Brain pericyte (primary cell): Measurements from ENCODE around the gene CDH23.

Source experiments
- DNase-seq: peaks from one replicate; pipeline ENCODE4 v3.0.0-alpha.2; 2012; ENCODE audit warnings: low read depth, low spot score

Gene CDH23

DNA sequence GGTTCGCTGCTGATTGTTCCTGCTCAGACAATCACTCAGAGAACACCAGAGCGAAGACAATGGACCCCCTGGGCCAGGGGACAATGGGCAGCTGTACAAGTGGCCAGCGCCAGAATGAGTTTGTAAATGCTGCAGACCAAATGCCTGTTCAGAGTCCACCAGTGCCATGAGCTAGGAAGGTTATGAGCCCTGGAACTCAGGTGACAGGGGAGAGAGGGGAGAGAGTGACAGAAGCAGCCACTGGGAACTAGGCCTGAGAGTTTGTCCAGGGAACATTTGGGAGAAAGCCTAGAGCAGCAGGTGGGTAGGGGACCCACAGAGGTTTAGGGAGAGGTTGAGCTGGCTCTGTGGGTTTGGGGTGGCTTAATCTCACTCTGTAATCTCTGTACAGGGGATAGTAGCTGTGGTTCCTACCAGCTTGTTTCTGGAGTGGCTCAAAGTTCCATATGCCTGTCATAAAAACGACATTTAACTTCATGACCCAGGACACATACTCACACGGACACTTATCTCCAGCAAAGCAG, 262.5 kb downstream of the CDH23 start:
- DNase-seq: no peak

- DNase-seq: no peak
These were observed 263.0 kb downstream of the CDH23 start for GRCh38 chr10:71659737-71660136.

- no peak for DNase-seq
These were observed 263.6 kb downstream of the CDH23 start for GRCh38 chr10:71660313-71660712.

- DNase-seq: no peak
These were observed 264.4 kb downstream of the CDH23 start for GRCh38 chr10:71661060-71661622.

DNA sequence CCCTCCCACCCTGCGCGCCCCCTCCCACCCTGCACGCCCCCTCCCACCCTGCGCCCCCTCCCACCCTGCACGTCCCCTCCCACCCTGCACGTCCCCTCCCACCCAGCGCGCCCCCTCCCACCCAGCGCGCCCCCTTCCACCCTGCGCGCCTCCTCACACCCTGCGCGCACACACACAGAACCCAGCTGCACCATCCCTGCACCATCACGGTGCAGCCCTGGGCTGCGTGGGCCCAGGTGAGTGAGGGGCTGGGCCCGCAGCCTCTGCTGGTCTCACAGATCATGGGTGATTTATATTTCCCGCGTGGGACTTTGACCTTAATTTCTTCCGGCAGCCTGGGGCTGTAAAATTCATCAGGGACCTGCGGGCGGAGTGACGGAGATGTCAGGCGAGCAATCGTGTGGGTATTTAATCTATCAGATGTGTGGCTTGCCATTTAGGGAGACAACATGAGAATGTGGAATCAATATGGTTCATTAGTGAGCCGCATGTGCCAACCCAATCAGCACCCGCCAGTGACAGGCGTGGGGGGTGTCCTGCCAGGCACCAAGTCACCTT, 265.1 kb downstream of the CDH23 start:
- no peak for DNase-seq

DNA sequence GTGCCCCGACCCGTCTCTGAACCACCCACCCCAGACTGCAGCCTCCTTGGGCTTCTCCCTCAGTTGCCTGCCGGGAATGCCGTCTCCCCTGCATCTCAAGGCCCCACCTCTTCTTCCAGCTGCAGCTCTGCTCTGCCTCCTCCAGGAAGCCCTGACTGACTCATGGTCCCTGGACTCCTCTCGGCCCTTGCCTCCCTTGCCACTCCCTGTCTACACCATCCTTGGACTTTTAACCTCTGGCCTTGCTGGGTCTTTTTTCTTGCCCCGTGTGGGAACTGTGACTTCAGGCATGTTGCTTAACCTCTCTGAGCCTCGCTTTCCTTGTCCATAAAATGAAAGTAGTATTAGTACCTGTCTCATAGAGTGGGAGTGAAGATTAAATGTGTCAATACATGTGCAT, 266.6 kb downstream of the CDH23 start:
- DNase-seq: no peak

DNA sequence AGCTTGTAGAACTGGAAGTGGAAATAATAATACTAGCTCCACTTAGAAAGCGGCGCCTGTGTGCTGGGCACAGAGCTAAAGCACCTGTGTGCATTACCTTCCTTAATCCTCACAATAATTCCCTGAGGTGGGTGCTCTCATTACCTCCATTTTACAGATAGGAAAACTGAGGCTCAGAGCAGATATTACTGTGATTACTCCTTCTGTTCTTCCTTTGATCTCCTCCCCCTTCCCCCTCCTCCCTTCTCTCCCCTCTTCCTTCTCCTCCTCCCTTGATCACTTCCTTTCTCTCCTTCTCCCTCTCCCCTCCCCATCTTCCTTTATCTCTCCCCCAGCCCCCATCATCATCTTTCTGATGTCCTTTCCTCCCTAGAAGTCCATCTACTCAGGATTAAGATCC, 267.9 kb downstream of the CDH23 start:
- no peak for DNase-seq

- DNase-seq: no peak
These were observed 268.7 kb downstream of the CDH23 start for GRCh38 chr10:71665456-71665855.

GRCh38 chr10:71666639-71667386, 270.1 kb downstream of the CDH23 start:
- DNase-seq: no peak

- DNase-seq: no peak
These were observed 270.6 kb downstream of the CDH23 start for GRCh38 chr10:71667387-71667752.

GRCh38 chr10:71671994-71672946, 275.6 kb downstream of the CDH23 start:
- no peak for DNase-seq

DNA sequence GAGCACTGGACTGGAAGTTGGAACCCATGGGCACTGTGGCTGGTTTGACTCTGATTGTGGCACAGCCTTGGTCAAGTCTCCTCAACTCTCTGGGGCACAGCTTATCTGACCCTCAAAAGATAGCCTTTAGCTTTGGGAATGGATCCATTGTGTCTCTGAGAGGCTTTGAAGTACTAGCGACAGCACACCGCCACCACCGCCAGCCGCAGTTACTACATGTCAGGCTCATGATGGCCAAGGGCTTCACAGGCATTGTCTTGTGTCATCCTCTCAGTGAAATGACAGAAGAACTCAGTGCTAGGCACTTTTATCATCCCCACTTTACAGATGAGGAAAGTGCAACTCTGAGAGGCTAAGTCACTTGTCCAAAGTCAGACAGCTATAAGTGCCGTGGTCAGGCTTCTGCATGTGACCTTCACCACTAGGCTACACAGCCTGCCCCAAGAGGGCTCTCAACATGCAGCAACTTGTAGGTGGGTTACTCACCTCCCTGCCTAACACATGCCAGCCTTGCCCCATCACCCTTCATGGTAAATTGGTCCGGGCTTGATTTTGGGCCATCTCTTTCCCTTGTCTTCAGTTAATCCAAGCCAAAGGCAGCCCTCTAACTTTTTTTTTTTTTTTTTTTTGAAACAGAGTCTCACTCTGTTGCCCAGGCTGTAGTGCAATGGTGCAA, 278.7 kb downstream of the CDH23 start:
- DNase-seq: no peak

GRCh38 chr10:71677261-71677660, 280.5 kb downstream of the CDH23 start:
- DNase-seq: no peak

DNA sequence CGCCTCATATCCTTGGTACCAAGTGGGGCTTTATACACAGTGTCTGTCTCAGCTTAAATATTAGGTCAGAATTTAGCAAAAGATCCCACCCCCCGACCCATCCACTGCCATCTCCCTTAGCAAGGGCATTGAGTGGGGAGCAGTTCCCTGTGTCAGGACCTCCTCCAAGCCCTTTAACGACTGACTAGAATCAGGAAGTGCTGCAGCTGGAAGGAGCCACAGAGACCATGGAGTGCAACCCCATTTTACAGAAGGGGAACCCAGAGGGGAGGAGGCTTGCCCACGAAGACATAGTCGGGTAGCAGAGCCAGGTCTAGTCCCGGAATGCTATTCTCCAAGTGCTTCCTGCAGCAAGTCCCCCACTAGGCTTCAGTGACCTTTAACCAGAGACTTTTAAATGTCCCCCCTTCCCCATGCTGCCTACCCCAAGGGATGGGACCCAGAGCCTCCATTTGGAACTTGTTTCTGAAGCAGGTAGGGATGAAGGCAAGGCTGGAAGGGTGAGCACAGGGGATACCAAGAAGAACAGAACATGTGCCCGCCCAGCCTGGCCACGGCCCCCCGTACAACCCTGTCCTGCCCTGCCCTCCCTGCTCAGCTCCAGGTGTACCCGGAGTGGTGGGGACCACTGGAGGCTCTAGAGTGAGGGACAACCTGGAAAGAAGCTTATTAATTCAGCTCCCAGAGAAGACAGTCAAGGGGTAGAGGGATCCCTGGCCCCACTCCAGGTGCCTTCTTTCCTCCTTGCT, 281.5 kb downstream of the CDH23 start:
- no peak for DNase-seq

DNA sequence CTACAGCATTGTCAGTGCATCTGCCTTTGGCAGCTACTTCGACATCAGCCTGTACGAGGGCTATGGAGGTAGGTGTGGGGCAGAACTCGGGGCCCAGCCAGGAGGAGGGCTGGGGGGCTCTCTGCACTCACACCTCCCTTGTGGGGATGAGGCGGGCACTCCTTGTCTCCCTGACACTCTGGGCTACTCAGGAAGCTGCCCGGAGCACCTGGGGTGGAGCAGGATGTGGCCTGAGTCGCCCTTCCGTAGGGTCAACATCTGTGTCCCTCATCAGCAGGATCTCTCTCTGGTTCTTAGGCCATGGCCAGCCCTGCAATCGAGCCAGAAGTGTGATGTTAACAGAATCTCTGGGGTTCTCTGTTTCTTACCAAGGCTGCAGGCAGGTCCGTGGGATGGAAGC, 282.7 kb downstream of the CDH23 start:
- no peak for DNase-seq

- no peak for DNase-seq
These were observed 285.3 kb downstream of the CDH23 start for GRCh38 chr10:71681977-71682376.

DNA sequence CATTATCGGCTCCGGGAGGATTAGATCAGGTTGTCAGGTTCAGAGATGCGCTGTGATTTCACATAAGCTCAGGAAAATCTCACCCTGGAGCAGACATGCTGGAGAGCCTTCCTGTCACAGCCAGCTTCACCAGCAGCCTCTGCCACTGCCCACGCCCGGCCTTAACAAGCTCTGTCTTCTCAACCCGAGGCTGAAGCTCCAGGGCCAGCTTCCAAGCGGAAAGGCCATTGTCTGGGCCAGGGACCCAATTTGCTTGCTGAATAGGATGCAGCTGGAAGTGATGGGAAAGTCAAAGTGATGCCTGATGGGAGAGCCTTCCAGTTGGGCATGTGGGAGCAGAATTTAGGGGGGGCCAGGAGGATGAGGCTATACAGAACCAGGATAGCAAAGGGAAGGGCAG, 286.6 kb downstream of the CDH23 start:
- no peak for DNase-seq

DNA sequence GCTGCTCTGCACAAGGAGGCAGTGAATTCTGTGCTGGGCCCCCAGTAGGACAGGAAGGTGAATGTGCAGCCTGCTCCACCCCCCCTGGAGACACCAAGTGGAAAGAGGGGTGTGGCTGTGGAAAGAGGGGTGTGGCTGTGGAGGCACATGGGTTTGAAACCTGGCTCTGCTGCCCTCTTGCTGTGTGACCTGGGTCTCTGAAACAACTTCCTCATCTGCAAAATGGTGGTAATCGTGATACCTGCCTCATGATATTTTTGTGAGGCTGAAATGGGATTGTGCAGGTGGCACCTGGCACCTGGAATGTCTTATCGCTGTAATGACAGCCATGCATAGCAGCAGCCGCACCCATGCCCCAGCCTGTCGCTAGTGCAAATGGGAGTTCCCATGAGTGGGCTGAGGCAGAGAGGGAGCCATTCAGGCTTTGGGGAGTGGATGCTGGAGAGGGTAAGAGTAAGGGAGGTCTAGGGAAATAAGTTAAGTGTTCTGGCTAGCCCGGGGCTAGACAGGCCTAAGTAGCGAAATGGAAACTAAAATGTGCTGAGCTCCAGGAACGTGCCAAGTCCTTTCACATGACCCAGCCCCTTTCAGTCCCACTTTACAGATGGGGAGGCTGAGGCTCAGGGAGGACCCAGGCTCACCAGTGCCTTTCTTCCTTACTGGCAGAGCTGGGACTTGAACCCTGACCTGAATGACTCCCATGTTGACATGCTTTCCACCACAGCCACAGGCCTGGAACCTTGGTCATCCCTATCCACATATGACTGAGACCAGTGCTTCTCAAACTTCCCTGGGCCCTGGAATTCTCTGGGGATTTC, 287.8 kb downstream of the CDH23 start:
- DNase-seq: no peak

DNA sequence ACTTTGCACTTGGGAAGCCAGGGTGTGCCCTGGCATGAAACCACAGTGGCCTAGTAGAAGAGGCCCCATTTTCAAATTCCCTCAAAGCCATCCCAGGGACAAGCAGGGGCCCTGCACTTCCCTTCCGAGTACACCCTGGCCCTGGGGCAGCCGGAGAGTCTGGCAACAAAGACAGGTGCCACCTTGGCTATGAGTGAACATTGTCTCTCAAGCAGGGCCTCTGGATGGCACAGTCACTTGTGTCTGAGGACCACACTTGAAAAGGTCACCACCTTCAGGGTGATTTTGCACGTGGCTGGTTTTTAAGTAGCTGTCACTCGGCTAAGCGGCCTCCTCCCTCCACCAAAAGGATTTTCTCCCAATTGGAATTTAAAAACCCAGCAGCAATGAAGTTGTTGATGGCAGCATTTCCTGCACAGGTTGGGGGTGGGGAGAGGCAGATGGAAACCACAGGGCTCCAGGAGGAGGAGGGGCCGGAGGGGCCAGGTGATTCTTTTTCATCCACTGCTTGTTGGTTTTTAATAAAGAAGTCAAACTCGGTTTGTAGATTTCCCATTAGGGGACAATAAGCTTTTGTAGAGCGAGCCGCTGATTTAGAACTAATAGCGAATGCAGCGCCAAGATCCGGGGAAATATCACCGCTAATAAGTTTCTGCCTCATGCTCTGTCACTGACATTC, 289.0 kb downstream of the CDH23 start:
- DNase-seq: no peak
